HG03045 (cell line): ENCODE measurements around the gene IER2.
"Not testable (repeated sequence)": the region's sequence is repeated elsewhere in the genome, so short reads cannot be mapped to it uniquely, and the experiment has no call there.

Experiments used
- ATAC-seq: cut with Tn5 transposase; IDR thresholded peaks from one replicate; pipeline ENCODE4 v1.9.1; 2021; ENCODE audit warnings: mild to moderate bottlenecking, moderate library complexity; ENCODE audit not compliant: unreplicated experiment

IER2 gene

GRCh38 chr19:13138171-13138915 is 11.9 kb upstream of the IER2 start:
- ATAC-seq: no peak

DNA sequence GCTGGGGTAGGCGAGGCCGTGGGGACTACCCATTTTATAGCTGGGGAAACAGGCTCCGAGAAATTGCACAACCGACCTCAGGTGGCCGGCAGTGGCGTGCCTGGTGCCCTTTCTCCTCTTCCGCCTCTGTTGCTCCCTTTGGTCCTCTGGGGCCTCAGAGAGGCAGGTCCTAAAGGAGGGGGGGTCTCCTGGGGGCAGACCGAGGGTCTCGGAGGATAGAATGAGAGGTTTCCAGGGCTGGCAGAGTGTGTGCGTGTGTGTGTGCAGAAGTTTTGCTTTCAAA is 11.4 kb upstream of the IER2 start:
- ATAC-seq: no peak

DNA sequence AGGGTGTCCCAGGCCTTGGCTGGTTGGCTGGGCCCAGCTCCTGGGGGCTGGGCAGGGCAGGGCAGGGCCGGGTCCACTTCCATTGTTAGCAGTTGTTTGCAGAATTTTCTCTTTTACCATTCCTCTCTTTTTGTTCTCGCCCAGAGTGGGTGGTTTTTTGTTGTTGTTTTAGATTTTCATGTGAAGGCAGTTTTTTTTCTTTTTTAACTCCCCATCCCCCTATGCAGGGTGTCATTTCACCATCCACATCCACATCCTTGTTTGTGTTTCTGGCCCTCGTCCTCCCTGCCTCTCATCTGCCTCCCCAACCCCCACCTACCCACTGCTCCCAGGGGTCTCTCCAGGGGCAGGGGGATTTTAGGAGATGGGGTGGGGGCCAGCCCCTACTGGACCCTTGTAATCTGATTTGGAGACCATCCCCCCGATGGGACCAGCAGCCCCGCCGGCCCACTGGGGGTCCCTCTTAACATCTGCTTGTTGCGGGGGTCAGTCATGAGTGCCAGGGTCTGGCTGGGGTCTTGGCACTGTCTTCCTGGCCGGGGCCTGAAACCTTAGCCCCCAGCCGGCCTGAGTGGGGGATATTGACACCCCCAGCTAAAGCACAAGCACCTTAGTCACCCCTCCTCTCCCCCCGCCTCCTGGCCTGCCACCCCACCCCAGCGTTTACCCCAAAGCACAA is 10.4 kb upstream of the IER2 start:
- ATAC-seq: no peak

GRCh38 chr19:13146763-13147563 is 3.2 kb upstream of the IER2 start:
- ATAC-seq: no peak

DNA sequence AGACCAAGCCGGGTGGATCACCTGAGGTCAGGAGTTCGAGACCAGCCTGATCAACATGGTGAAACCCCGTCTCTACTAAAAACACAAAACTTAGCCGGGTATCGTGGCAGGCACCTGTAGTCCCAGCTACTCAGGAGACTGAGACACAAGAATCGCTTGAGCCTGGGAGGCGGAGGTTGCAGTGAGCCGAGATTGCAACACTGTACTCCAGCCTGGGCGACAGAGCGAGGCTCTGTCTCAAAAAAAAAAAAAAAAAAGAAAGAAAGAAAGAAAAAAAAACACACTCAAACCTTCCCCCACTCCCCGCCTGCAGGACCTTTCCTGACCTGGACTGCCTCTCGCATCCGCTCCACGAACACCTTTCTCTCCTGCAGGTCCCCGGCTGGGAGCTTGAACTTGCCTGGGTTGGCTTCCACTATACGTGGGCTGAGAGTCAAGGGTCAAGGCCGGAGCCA is 1.0 kb upstream of the IER2 start:
- not testable (repeated sequence) for ATAC-seq

GRCh38 chr19:13149628-13150186 is 504 bp upstream of the IER2 start:
- ATAC-seq: peak; percentile 0

GRCh38 chr19:13150931-13151604 is 857 bp downstream of the IER2 start:
- no peak for ATAC-seq

- peak; percentile 37 for ATAC-seq
Observed at GRCh38 chr19:13151605-13152355, 1.6 kb downstream of the IER2 start.

GRCh38 chr19:13152356-13152973 is 2.3 kb downstream of the IER2 start:
- peak; percentile 13 for ATAC-seq

DNA sequence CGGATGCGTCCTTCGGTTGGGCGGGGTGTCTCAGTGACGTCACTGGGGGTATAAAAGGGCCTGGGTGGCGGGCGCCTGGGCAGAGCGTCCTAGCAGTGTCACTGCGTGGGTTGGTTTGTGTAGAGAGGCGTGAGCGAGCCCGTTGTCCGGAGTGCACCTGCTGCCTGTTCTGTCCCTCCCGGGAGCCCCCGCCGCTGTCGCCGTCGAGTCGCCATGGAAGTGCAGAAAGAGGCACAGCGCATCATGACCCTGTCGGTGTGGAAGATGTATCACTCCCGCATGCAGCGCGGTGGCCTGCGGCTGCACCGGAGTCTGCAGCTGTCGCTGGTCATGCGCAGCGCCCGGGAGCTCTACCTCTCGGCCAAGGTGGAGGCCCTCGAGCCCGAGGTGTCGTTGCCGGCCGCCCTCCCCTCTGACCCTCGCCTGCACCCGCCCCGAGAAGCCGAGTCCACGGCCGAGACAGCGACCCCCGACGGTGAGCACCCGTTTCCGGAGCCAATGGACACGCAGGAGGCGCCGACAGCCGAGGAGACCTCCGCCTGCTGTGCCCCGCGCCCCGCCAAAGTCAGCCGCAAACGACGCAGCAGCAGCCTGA is 2.9 kb downstream of the IER2 start:
- ATAC-seq: peak; percentile 32

DNA sequence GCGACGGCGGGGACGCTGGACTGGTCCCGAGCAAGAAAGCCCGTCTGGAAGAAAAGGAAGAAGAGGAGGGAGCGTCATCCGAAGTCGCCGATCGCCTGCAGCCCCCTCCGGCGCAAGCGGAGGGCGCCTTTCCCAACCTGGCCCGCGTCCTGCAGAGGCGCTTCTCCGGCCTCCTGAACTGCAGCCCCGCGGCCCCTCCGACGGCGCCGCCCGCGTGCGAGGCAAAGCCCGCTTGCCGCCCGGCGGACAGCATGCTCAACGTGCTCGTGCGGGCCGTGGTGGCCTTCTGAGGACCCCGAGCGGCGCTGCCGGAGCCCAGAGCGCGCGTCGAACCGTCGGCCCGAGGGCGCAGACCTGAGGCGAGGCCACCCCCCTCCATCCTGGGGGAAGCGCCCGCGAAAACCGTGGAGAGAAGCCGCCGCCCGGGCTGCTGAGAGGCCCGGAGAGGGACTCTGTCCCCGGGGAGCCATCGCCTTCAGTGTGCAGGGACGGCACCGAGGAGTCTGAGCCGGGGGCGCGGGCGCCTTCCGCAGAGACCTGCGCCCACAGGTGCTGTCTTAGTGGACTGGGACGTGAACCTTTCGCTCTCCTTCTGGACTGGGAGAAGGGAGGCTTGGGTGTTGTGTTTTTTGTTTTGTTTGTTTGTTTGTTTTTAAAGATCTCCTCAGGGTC is 3.5 kb downstream of the IER2 start:
- ATAC-seq: no peak

GRCh38 chr19:13154241-13154778 is 4.1 kb downstream of the IER2 start:
- no peak for ATAC-seq

DNA sequence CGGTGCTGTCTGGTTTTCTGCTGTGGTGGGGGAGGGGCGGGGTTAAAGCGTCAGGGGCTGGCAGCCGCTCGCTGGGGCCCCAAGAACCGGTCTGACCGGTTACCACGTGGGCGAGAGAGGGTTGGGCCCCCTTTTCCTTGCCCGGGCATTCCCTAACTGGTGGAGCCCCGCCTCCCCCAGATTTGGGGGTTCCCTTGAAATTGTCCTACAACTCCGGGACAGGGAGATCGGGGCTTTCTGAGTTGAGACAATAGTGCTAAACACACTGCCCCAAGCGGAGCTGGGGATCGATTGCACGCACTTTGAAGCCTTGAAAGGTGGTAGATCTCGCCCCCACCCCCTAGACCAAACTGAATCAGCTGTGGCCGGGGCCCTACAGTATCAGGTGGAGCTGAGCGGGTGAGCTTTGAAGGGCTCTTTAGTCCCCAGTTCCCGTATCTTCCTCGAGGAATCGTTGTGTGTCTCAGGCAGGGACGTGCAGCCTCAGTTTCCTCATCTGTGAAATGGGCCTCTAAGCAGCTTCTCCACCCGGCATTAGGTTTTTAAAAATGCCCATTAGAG is 4.8 kb downstream of the IER2 start:
- ATAC-seq: no peak

GRCh38 chr19:13155472-13156359 is 5.5 kb downstream of the IER2 start:
- ATAC-seq: no peak

GRCh38 chr19:13159713-13160112 is 9.5 kb downstream of the IER2 start:
- no peak for ATAC-seq

DNA sequence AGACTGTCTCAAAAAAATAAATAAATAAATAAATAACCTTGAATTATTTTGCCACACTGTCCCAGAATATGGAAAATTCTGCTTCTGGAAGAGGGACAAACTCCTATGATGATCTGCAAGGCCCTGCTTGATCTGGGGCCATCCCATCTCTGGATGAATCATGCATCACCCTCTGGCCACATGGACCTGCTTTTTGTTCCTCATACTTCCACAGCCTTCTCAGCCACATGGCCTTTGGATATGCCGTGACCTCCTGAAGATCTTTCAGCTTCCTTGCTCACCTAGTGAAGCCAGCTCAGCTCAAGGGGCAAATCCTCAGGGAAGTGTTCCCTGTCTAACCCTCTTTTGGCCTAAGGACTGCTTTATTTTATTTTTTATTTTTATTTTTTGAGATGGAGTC is 10.3 kb downstream of the IER2 start:
- no peak for ATAC-seq
